NK-92 treated with Interleukin-12 subunit alpha and Interleukin-12 subunit beta, amount 100 ng/mL, for 24 hours (cell line): ENCODE data around the gene SPATA21.
"Not testable (repeated sequence)": the region's sequence is repeated elsewhere in the genome, so short reads cannot be mapped to it uniquely, and the experiment has no call there.

Experiments
- DNase-seq: peaks from one replicate; lab custom pipeline; 2025; lab: John Stamatoyannopoulos, UW

SPATA21 gene, protein sequence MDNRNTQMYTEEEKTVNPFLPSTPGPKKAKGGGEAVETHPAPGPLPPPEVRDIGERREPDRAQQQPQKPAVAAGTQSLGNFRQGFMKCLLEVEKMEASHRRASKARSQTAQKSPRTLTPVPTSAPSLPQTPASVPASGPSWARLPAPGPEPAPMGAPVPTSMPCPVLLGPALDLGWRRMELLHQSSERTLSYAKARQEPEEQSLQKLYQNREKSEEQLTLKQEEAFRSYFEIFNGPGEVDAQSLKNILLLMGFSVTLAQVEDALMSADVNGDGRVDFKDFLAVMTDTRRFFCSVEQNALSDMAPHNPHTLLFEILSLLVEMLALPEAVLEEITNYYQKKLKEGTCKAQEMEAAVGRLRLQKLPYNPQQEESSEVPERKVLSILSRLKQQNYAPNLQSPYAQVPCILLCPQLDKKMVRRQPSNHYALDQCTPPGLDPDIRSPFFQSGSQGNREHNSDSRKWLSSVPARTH

DNA sequence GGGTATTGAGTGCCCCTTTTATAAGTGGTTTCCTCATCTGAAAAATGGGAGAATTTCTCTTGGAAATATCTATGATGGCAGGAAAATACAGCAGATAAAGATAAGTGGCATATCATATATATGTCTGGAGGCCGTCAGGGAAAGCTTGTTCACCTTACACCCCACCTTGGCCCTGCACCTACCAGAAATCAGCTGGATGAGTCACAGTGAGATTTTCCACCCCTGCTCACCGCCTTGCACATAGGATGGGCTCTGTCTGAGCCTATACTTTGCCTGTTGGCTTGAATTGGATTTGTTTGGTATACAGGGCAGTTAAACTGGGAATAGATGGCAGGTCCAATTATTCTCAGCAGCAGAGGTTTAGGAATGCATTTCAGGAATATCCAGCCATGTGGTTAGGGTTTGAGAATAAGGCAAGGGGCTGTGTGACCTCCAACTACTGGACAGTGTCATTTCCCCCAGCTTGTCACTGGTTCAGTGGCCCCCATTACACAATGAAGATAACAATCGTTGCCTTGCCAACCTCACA, at the start of gene SPATA21:
TSS of gene SPATA21 (minus strand) at position 479 of the 529 bp plus-strand sequence. CDS start 6,053 bp downstream, outside the sequence.
- DNase-seq = no peak

DNA sequence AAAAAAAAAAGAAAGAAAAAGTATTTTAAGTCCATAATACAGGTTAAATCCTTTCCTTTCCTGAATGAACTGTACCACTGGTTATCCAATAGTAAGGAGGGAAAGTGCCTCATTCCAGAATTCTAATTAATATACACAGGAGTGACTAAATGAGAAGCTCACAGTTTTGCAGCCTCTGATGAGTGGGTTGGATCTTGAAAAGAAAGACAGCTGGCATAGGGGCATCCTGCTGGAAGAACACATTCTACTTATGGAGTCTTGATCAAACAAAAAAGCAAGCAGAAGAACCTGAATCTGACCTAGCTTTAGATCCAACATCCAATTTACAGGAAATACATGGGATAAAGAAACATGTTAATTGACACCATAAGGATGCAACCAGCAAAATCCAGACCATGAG, 49.8 kb upstream of the SPATA21 start:
- DNase-seq = not testable (repeated sequence)

DNA sequence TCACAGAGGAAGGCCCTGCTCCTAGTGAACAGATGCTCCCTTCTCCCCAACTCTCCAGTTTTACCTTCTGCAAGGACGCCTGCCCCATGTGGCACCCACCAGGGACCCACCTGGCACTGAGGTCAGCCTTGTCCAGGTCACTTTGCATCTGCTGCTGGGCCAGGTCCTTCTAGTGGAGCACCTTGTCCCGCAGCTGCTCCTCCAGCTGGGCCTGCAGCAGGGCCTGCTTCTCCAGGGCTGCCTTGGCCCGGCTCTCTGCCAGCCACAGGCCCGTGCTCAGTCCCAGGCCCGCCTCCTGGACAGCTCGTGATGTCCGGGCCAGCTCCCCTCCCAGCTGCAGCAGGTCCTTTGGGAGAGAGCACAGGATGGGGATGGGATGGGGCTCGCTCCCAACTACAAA, 49.1 kb upstream of the SPATA21 start:
- not testable (repeated sequence) for DNase-seq

- DNase-seq = no peak
Observed at GRCh38 chr1:16484931-16485330, 47.7 kb upstream of the SPATA21 start.

GRCh38 chr1:16484501-16484835, 47.2 kb upstream of the SPATA21 start:
- DNase-seq = no peak

GRCh38 chr1:16483639-16484500, 46.6 kb upstream of the SPATA21 start:
- DNase-seq = not testable (repeated sequence)

- DNase-seq = not testable (repeated sequence)
Observed at GRCh38 chr1:16483146-16483545, 45.9 kb upstream of the SPATA21 start.

DNA sequence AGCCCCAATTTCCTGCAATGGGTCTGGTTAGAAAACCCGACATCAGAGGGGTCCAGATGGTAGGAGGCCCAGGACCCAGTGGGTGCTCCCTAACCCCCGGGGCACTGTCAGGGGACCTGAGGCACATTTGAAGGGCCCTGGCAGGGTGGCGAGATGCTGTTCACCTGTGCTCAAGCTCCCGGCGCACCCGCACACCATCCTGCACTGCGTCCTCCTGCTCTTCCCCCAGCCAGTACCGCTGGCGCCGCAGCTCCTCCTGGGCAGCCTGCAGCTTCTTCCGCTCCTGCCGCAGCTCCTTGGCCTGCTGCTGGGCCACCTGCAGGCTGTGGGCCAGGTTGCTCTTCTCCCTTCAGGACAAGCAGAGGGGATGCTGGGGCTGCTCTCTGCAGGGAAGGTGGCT, 40.9 kb upstream of the SPATA21 start:
- no peak for DNase-seq

GRCh38 chr1:16475771-16476770, 38.8 kb upstream of the SPATA21 start:
- DNase-seq = not testable (repeated sequence)

DNA sequence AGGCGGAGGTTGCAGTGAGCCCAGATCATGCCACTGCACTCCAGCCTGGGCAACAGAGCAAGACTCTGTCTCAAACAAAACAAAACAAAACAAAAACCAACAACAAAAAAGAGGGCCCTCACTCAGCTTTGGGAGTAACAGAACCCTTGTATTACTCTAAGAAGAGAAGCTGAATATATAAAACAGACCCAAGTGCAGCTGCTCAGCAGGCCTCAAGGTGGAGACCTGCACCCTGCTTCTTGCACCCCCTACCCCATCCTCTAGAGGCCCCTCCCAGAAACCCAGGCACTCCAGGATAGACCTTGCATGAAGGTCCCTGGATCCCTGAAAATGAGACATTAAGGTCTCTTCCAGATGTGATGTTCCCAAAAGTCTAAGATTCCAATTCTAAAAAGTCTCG, 37.7 kb upstream of the SPATA21 start:
- DNase-seq = not testable (repeated sequence)

- no peak for DNase-seq
Observed at GRCh38 chr1:16474166-16474800, 37.1 kb upstream of the SPATA21 start.

DNA sequence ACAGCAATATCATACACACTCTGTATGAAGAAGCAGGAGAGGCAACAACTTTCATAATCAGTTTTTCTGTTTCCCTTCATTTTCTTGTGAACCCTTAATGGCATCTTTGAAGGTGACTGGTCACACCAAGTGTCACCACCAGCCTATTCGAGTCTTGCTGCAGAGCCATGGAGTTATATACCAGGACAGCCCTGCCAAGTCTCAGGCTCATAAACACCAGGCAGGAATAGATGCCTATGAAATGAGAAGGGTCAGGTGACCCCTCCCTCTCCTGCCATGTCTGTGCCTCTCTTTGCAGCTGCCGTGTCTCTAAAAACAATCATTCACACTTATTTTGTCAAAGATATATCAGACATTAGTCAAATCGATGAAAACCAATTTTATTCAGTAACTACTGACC, 31.3 kb upstream of the SPATA21 start:
- DNase-seq = no peak

GRCh38 chr1:16464917-16465625, 27.8 kb upstream of the SPATA21 start:
- DNase-seq = no peak

GRCh38 chr1:16462773-16463330, 25.6 kb upstream of the SPATA21 start:
- DNase-seq = no peak

GRCh38 chr1:16461681-16462080, 24.5 kb upstream of the SPATA21 start:
- DNase-seq = no peak

DNA sequence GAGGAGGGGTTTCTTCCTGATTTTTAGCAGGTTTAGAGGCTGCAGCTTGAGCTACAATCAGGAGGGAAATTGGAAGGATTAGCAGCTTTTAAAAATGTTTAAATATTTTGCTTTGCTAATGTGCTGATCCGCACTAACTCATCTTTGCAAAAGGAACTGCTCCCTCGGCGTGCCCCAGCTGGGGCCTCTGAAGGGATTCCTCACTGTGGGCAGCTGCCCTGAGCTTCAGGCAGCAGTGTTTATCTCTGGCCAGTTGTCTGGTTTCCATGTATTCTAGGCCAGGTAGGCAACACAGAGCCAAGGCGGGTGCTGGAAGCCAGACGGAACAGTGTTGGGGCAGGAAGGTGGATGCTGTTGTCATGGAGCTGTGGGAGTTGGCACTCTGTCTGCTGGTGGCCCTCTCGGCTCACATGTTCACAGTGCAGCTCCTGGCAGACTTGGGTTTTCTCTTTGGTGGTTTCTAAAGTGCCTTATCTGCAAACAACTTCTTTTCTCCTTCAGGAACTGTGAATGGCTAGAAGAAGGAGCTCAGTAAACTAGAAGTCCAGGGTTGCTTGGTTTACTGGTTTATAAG, 22.2 kb upstream of the SPATA21 start:
- no peak for DNase-seq

DNA sequence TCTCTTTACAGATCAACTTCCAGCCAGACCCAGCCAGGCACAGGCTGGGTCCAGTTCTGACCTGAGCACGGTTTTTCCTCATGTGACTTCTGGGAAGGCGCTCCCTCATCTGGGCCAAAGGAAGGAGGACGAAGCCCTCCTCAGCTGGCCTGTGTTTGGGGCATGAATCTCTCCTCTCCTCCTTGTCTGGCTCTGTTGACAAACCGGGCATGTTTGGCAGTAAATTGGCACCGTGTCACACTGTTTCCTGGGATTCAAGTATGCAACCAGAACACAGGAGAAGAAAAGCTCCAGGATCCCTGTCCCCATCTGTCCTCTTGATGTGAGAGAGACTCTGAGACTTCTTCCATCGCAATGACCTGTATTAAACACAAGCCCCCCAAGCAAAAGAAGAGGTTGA, 21.6 kb upstream of the SPATA21 start:
- no peak for DNase-seq

GRCh38 chr1:16456151-16456550, 18.9 kb upstream of the SPATA21 start:
- not testable (repeated sequence) for DNase-seq

GRCh38 chr1:16454909-16455308, 17.7 kb upstream of the SPATA21 start:
- DNase-seq = not testable (repeated sequence)
